ENCODE results near the gene ADAM8. TPM values are rescaled to one million over a fixed set of nuclear protein-coding genes. Genes with fewer than 3 reads are reported as not detected.
"Not testable (repeated sequence)": the region's sequence is repeated elsewhere in the genome, so short reads cannot be mapped to it uniquely, and the experiment has no call there.

Gene ADAM8
- total RNA-seq, 2 experiments from 2014 or later, result 10.0 to 16.3 TPM

GRCh38 chr10:133267293-133267692 is 9.4 kb downstream of the ADAM8 start:
- POLR2A ChIA-PET, result no interaction called here
- CTCF ChIA-PET (ENCODE audit: unreplicated experiment), result no interaction called here
- no TSS peak for BruUV-seq (replicated peaks)
- no peak overlapping the region for H3K4me2 ChIP-seq (ENCODE audit: low read length)
- no peaks in the 10 kb centered on the region for H3K79me2 ChIP-seq (ENCODE audit: insufficient read depth, low read depth, low read length)
- H3K4me1 ChIP-seq (ENCODE audit: insufficient read depth, low read length, poor library complexity, severe bottlenecking), result no peaks in the 10 kb centered on the region
- no peaks in the 10 kb centered on the region for H3K36me3 ChIP-seq (ENCODE audit: insufficient read depth, low read length)
- DNase-seq (ENCODE audit: low spot score), result no peak
- H3K27ac ChIP-seq (ENCODE audit: low read depth, low read length, poor library complexity, severe bottlenecking), result no peak overlapping the region
- no peaks in the 10 kb centered on the region; the same call in 1 of the 2 replicates for H4K20me1 ChIP-seq (ENCODE audit: insufficient read depth, low read length)
- intact Hi-C loops (cut with micrococcal nuclease; ENCODE audit: unreplicated experiment), result no loop called here
- no peaks in the 10 kb centered on the region for H3K9me3 ChIP-seq (ENCODE audit: low read length)
- H3K9me2 ChIP-seq (ENCODE audit: insufficient read depth, low read length), result no peaks in the 10 kb centered on the region
- H3K4me3 ChIP-seq (ENCODE audit: low read depth, low read length, poor library complexity, severe bottlenecking), result no peak overlapping the region
- no peak for TF ChIP-seq EZH2phosphoT487 (IDR thresholded peaks at IDR 0.05; ENCODE audit: borderline replicate concordance, low read depth, low read length)
- TF ChIP-seq CTCF (conservative IDR thresholded peaks at IDR 0.05; ENCODE audit: low read length), result no peak
- H2AFZ ChIP-seq (ENCODE audit: low read length), result no peak overlapping the region

DNA sequence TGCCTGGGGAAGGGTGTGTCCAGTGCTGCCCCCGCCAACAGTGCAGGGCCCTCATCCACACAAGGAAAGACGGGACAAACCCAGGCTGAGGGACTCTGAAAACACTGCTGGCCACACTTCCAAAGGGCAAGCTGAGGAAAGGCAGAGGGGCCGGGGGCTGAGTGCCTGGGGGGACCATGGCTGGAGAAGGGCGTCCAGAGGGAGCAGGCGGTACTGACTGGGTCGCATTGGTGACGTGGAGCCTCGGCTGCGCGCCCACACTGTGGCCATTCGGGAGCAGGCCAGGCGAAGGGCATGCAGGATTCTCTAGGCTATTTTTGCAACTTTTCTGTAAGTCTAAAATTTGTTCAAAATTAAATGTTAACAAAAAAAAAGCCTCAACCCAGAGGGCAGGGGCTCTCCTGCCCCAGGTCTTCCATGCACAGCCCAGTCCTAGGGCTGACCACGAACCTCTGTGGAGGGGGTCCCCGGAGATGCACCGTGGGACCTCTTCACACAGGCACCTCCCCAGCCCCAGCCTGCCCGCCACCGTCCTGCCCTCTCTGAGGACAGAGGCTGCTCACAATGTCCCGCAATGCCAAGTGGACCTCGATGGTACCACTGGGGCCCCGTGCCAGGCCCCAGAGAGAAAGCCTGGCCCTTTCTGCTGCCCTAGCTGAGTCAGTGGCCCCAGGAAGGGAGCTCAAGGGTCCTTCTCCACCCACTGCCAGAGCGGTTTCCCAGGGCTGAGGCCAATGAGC is 10.4 kb downstream of the ADAM8 start:
- ChIA-PET CTCF (ENCODE audit: unreplicated experiment) (no interaction called here), POLR2A (no interaction called here)
- Histone ChIP-seq H3K27ac (ENCODE audit: low read depth, low read length, poor library complexity, severe bottlenecking) (no peak overlapping the region), H3K79me2 (ENCODE audit: insufficient read depth, low read depth, low read length) (no peaks in the 10 kb centered on the region), H3K4me2 (ENCODE audit: low read length) (no peak overlapping the region), H4K20me1 (ENCODE audit: insufficient read depth, low read length) (no peaks in the 10 kb centered on the region; the same call in 1 of the 2 replicates), H3K9me3 (ENCODE audit: low read length) (no peaks in the 10 kb centered on the region), H2AFZ (ENCODE audit: low read length) (no peak overlapping the region), H3K4me1 (ENCODE audit: insufficient read depth, low read length, poor library complexity, severe bottlenecking) (peaks cover 3% of the 10 kb centered on the region), H3K36me3 (ENCODE audit: insufficient read depth, low read length) (no peaks in the 10 kb centered on the region), H3K9me2 (ENCODE audit: insufficient read depth, low read length) (no peaks in the 10 kb centered on the region), H3K4me3 (ENCODE audit: low read depth, low read length, poor library complexity, severe bottlenecking) (no peak overlapping the region)
- DNase-seq (ENCODE audit: low spot score), result no peak
- no TSS peak for BruUV-seq (replicated peaks)
- intact Hi-C loops (cut with micrococcal nuclease; ENCODE audit: unreplicated experiment), result no loop called here
- TF ChIP-seq CTCF (conservative IDR thresholded peaks at IDR 0.05; ENCODE audit: low read length), result no peak

- H3K27ac ChIP-seq (ENCODE audit: low read depth, low read length, poor library complexity, severe bottlenecking); DNase-seq (ENCODE audit: low spot score); H3K4me3 ChIP-seq (ENCODE audit: low read depth, low read length, poor library complexity, severe bottlenecking); H2AFZ ChIP-seq (ENCODE audit: low read length); H3K4me1 ChIP-seq (ENCODE audit: insufficient read depth, low read length, poor library complexity, severe bottlenecking); H3K9me2 ChIP-seq (ENCODE audit: insufficient read depth, low read length); H3K9me3 ChIP-seq (ENCODE audit: low read length); CTCF ChIA-PET (ENCODE audit: unreplicated experiment); H3K36me3 ChIP-seq (ENCODE audit: insufficient read depth, low read length); H3K4me2 ChIP-seq (ENCODE audit: low read length); H4K20me1 ChIP-seq (ENCODE audit: insufficient read depth, low read length); H3K79me2 ChIP-seq (ENCODE audit: insufficient read depth, low read depth, low read length); POLR2A ChIA-PET; intact Hi-C loops (cut with micrococcal nuclease; ENCODE audit: unreplicated experiment); BruUV-seq (replicated peaks): not testable (repeated sequence)
Observed at GRCh38 chr10:133265052-133265451, 11.6 kb downstream of the ADAM8 start.

Data from OCI-LY7 (cell line).